Spleen (tissue), 7 donors: ENCODE measurements around the gene FTSJ3.
A peak's percentile ranks its signal among the peaks of the same experiment; 100 is the strongest.

Experiments
- POLR2A ChIP-seq, 3 donors: fragments of 450-650 bp; IDR thresholded peaks; one replicate each; pipeline ENCODE4 v1.5.1; 2017; ENCODE audit warnings: antibody characterized with exemption in 3 of 3, mild to moderate bottlenecking in 1 of 3
- POLR2AphosphoS5 ChIP-seq, 3 donors: sonication (generic); formaldehyde crosslinking; IDR thresholded peaks; one replicate each; pipeline ENCODE4 v1.5.1; 2017; ENCODE audit warnings: antibody characterized with exemption in 3 of 3
- TF ChIP-seq, protein P1 (sequence below), 11 experiments: fragments of 200-600 bp in 7 of 11; fragments of 450-650 bp in 4 of 11; sonication (generic) in 4 of 11; IDR thresholded peaks in 8 of 11; conservative IDR thresholded peaks in 3 of 11; 1 replicate in 7 of 11; 2 replicates in 4 of 11; pipeline versions ENCODE4 v1.4.0 to v1.8.0; 2016 to 2021; ENCODE audit warnings: antibody characterized with exemption in 11 of 11, inconsistent platforms in 4 of 11, mild to moderate bottlenecking in 1 of 11
- donor health status: DM: no; HTN: no; CAD: no; lungs with moderate emphysema.
- donor health status: DM: no; HTN: no; CAD: no.
- donor health status: DM: no; HTN: no; CAD: no.

GRCh38 chr17:63841350-63842172 lies 14.1 kb upstream of the FTSJ3 start:
- TF ChIP-seq, protein P1, sequence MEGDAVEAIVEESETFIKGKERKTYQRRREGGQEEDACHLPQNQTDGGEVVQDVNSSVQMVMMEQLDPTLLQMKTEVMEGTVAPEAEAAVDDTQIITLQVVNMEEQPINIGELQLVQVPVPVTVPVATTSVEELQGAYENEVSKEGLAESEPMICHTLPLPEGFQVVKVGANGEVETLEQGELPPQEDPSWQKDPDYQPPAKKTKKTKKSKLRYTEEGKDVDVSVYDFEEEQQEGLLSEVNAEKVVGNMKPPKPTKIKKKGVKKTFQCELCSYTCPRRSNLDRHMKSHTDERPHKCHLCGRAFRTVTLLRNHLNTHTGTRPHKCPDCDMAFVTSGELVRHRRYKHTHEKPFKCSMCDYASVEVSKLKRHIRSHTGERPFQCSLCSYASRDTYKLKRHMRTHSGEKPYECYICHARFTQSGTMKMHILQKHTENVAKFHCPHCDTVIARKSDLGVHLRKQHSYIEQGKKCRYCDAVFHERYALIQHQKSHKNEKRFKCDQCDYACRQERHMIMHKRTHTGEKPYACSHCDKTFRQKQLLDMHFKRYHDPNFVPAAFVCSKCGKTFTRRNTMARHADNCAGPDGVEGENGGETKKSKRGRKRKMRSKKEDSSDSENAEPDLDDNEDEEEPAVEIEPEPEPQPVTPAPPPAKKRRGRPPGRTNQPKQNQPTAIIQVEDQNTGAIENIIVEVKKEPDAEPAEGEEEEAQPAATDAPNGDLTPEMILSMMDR (IDR thresholded peaks at IDR 0.05 in 8 of 11, conservative IDR thresholded peaks at IDR 0.05 in 3 of 11) = no peak
- TF ChIP-seq POLR2A (IDR thresholded peaks at IDR 0.05) (no peak), POLR2AphosphoS5 (IDR thresholded peaks at IDR 0.05) (peak in 2 of 3 donors; percentile 22 to 50)
